ENCODE results near the gene ADARB1. TPM values are rescaled to one million over a fixed set of nuclear protein-coding genes. Genes with fewer than 3 reads are reported as not detected.
A peak's percentile ranks its signal among the peaks of the same experiment; 100 is the strongest.

Gene ADARB1
- total and polyA plus RNA-seq, 9 of the 15 experiments (the other 6 are each of a cell fraction or from before 2014, with no cell fraction given) = 6.7 to 16.0 (median 8.3) TPM

- H4K20me1 ChIP-seq (replicated peaks; ENCODE audit: control insufficient read depth, insufficient read depth, low read length) = no peaks in the 10 kb centered on the region; the same call in 1 of the 2 replicates
- no TSS peak for BruUV-seq (replicated peaks)
- in situ Hi-C loops (cut with MboI) = no loop called here
These were observed 175.2 kb downstream of the ADARB1 start for GRCh38 chr21:45249626-45250025.

GRCh38 chr21:45250272-45250671 lies 175.9 kb downstream of the ADARB1 start:
- intact Hi-C loops (cut with micrococcal nuclease) = no loop called here
- peak; percentile 15 for FAIRE-seq
- in situ Hi-C loops (cut with MboI) = no loop called here
- TF ChIP-seq RBM25 (IDR thresholded peaks at IDR 0.05; ENCODE audit: low read depth, low read length, severe bottlenecking) = no peak
- TF ChIP-seq CEBPG (CRISPR knock-in tag; IDR thresholded peaks at IDR 0.05) = no peak
- no peak for TF ChIP-seq CEBPG (tag; conservative IDR thresholded peaks at IDR 0.05 in 1 of 2, IDR thresholded peaks at IDR 0.05 in 1 of 2)
- TF ChIP-seq CBX5 (IDR thresholded peaks at IDR 0.05; ENCODE audit: borderline replicate concordance, low read depth) = no peak
- TF ChIP-seq ZBTB43 (CRISPR knock-in tag; IDR thresholded peaks at IDR 0.05) = no peak
- TF ChIP-seq COPS2 (conservative IDR thresholded peaks at IDR 0.05) = no peak
- TF ChIP-seq FOSL1 (tag; conservative IDR thresholded peaks at IDR 0.05) = no peak
- no peak for TF ChIP-seq POU5F1 (IDR thresholded peaks at IDR 0.05; ENCODE audit: borderline replicate concordance, low read depth, low read length, partially characterized antibody)
- TF ChIP-seq SMARCE1 (IDR thresholded peaks at IDR 0.05) = no peak
- TF ChIP-seq KLF6 (CRISPR knock-in tag; IDR thresholded peaks at IDR 0.05; ENCODE audit: borderline replicate concordance) = no peak
- no peak for TF ChIP-seq ZNF239 (CRISPR knock-in tag; IDR thresholded peaks at IDR 0.05)
- no peak for TF ChIP-seq HDAC3 (IDR thresholded peaks at IDR 0.05; ENCODE audit: borderline replicate concordance, partially characterized antibody)
- no peak for TF ChIP-seq ZNF217 (CRISPR knock-in tag; IDR thresholded peaks at IDR 0.05)

More at GRCh38 chr21:45249626-45250025, 175.2 kb downstream of the ADARB1 start:
- Histone ChIP-seq H3K9ac (ENCODE audit: insufficient read depth in 1 of 2, low read depth in 2 of 2, low read length in 2 of 2) (no peak overlapping the region), H3K27me3 (ENCODE audit: control insufficient read depth in 2 of 2, insufficient read depth in 2 of 2, low read length in 2 of 2) (peaks cover 23 to 69% of the 10 kb centered on the region in 2 experiments), H2AFZ (ENCODE audit: low read depth, low read length) (no peak overlapping the region), H3K79me2 (ENCODE audit: control insufficient read depth, insufficient read depth, low read length) (no peaks in the 10 kb centered on the region), H3K9me1 (ENCODE audit: control insufficient read depth, insufficient read depth, low read length) (no peaks in the 10 kb centered on the region), H3K4me1 (replicated peaks in 1 of 2; ENCODE audit: control insufficient read depth in 2 of 2, insufficient read depth in 2 of 2, low read length in 2 of 2) (peaks cover 0 to 17% of the 10 kb centered on the region in 2 experiments; a peak in 1 of 5 replicates), H3K27ac (ENCODE audit: extremely low read depth, low read depth, low read length) (no peak overlapping the region), H3K4me3 (no peak overlapping the region), H3K36me3 (ENCODE audit: control insufficient read depth, insufficient read depth, low read length) (no peaks in the 10 kb centered on the region), H3K4me2 (ENCODE audit: insufficient read depth, low read length) (no peak overlapping the region), H3K9me3 (replicated peaks; ENCODE audit: control insufficient read depth, insufficient read depth, low read depth, low read length) (0 out of 2 replicates have a peak, but pooled peaks cover 2% of the 10 kb centered on the region)
- POLR2A ChIA-PET = interaction anchor here (1.5 kb wide), 1 partner anchor 15 kb away, joined by 3 read pairs; no protein-coding TSS in a partner anchor
- WGBS (ENCODE audit: insufficient coverage, low coverage, missing lambda C conversion rate) = 4% methylated on average over 6 of the region's 6 CpGs
- intact Hi-C loops (cut with micrococcal nuclease) = no loop called here
- no peak for DNase-seq (ENCODE audit: extremely low read depth in 1 of 4, low spot score in 3 of 4)
- ATAC-seq = no peak
- FAIRE-seq = no peak
- CTCF ChIA-PET (ENCODE audit: low intra/inter-chr PET ratio) = no interaction called here
- TF ChIP-seq CREB1 (IDR thresholded peaks at IDR 0.05) (no peak), CREB1 (CRISPR knock-in tag; IDR thresholded peaks at IDR 0.05) (no peak), ZNF121 (CRISPR knock-in tag; conservative IDR thresholded peaks at IDR 0.05) (peak; percentile 94)

More at GRCh38 chr21:45250272-45250671, 175.9 kb downstream of the ADARB1 start:
- Histone ChIP-seq H3K9me3 (replicated peaks; ENCODE audit: control insufficient read depth, insufficient read depth, low read depth, low read length) (0 out of 2 replicates have a peak, but pooled peaks cover 2% of the 10 kb centered on the region), H3K9ac (ENCODE audit: insufficient read depth in 1 of 2, low read depth in 2 of 2, low read length in 2 of 2) (no peak overlapping the region), H3K27ac (ENCODE audit: extremely low read depth, low read depth, low read length) (no peak overlapping the region), H3K9me1 (ENCODE audit: control insufficient read depth, insufficient read depth, low read length) (no peaks in the 10 kb centered on the region), H3K79me2 (ENCODE audit: control insufficient read depth, insufficient read depth, low read length) (no peaks in the 10 kb centered on the region), H3K27me3 (ENCODE audit: control insufficient read depth in 2 of 2, insufficient read depth in 2 of 2, low read length in 2 of 2) (peaks cover 25 to 70% of the 10 kb centered on the region in 2 experiments), H2AFZ (ENCODE audit: low read depth, low read length) (no peak overlapping the region), H4K20me1 (replicated peaks; ENCODE audit: control insufficient read depth, insufficient read depth, low read length) (no peaks in the 10 kb centered on the region; the same call in 1 of the 2 replicates), H3K36me3 (ENCODE audit: control insufficient read depth, insufficient read depth, low read length) (no peaks in the 10 kb centered on the region), H3K4me2 (ENCODE audit: insufficient read depth, low read length) (no peak overlapping the region), H3K4me3 (no peak overlapping the region), H3K4me1 (replicated peaks in 1 of 2; ENCODE audit: control insufficient read depth in 2 of 2, insufficient read depth in 2 of 2, low read length in 2 of 2) (peaks cover 2 to 22% of the 10 kb centered on the region in 2 experiments; a peak in 3 of 5 replicates)
- WGBS (ENCODE audit: insufficient coverage, low coverage, missing lambda C conversion rate) = 0% methylated on average over 3 of the region's 3 CpGs
- ATAC-seq (no peak), DNase-seq (ENCODE audit: extremely low read depth in 1 of 4, low spot score in 3 of 4) (no peak)
- ChIA-PET CTCF (ENCODE audit: low intra/inter-chr PET ratio) (no interaction called here), POLR2A (no interaction called here)
- BruUV-seq (replicated peaks) = no TSS peak

Data from K562 (cell line).